GM23338 (cell line): Measurements from ENCODE around the gene SCFD1.

Experiments used
- CTCF ChIP-seq, 2 experiments: fragments of 200-600 bp in 1 of 2; sonication (generic) in 1 of 2; conservative IDR thresholded peaks; 2 replicates each; pipeline versions ENCODE4 v1.5.1 to v1.6.1; 2016 to 2017; ENCODE audit warnings: antibody characterized with exemption in 2 of 2, low read depth in 2 of 2, mild to moderate bottlenecking in 2 of 2, moderate library complexity in 1 of 2
- EZH2 ChIP-seq: fragments of 200-600 bp; sonication (generic); IDR thresholded peaks from one replicate; pipeline ENCODE4 v1.8.0; 2017; ENCODE audit warnings: antibody characterized with exemption, mild to moderate bottlenecking, low read depth; ENCODE audit not compliant: unreplicated experiment
- POLR2AphosphoS5 ChIP-seq: IDR thresholded peaks from 2 replicates; pipeline ENCODE4 v1.6.1; 2016; ENCODE audit warnings: antibody characterized with exemption, low read depth
- REST ChIP-seq: IDR thresholded peaks from one replicate; pipeline ENCODE4 v1.6.1; 2018; ENCODE audit warnings: antibody characterized with exemption; ENCODE audit not compliant: unreplicated experiment

- TF ChIP-seq CTCF (conservative IDR thresholded peaks at IDR 0.05; ENCODE audit: low read depth in 2 of 2): no peak
- TF ChIP-seq POLR2AphosphoS5: no peak
- TF ChIP-seq EZH2: no peak
- no peak for TF ChIP-seq REST
Observed at GRCh38 chr14:30655124-30655523, 33.0 kb downstream of the SCFD1 start.
